SK-N-SH (cell line): ENCODE measurements around the gene TSSC4. TPM values are rescaled to one million over a fixed set of nuclear protein-coding genes. Genes with fewer than 3 reads are reported as not detected.

ENCODE experiments used
- CTCF ChIA-PET: fragments of 300-600, 350-600 bp; formaldehyde crosslinking; extraction: SDS; loops from one replicate; lab custom pipeline; 2021; lab: Yijun Ruan, JAX
- POLR2A ChIA-PET: fragments of 350-600 bp; sonication (Branson Sonifier 250); formaldehyde crosslinking; extraction: SDS; loops from one replicate; lab custom pipeline; 2020; ENCODE audit warnings: antibody characterized with exemption, inconsistent platforms; lab: Yijun Ruan, JAX
- DNase-seq: peaks from one replicate; pipeline ENCODE4 v3.0.0; 2012
- H2AFZ ChIP-seq: fragments of 200-600 bp; sonication (generic); 2 replicates; pipeline ENCODE4 v1.8.1; 2016; ENCODE audit warnings: antibody characterized with exemption, mild to moderate bottlenecking, low read depth
- H3F3A ChIP-seq: fragments of 200-600 bp; sonication (generic); replicated peaks from 2 replicates; pipeline ENCODE3; 2016; ENCODE audit warnings: antibody characterized with exemption, mild to moderate bottlenecking; ENCODE audit not compliant: insufficient read depth
- H3K27ac ChIP-seq, 2 experiments: fragments of 200-500 bp in 1 of 2; fragments of 200-600 bp in 1 of 2; sonication (Bioruptor generic) in 1 of 2; sonication (generic), shearing (Covaris generic) in 1 of 2; 2 replicates each; pipeline versions ENCODE4 v1.5.1 to v1.6.1; 2014 to 2016; ENCODE audit warnings: low read depth in 2 of 2, inconsistent platforms in 1 of 2, low read length in 1 of 2, mild to moderate bottlenecking in 1 of 2, mixed read lengths in 1 of 2
- H3K27me3 ChIP-seq: fragments of 200-600 bp; sonication (generic), shearing (Covaris generic); 2 replicates; pipeline ENCODE4 v1.6.1; 2016; ENCODE audit warnings: mixed run types; ENCODE audit not compliant: insufficient read depth
- H3K36me3 ChIP-seq, 2 experiments: fragments of 200-500 bp in 1 of 2; fragments of 200-600 bp in 1 of 2; sonication (Bioruptor generic) in 1 of 2; sonication (generic) in 1 of 2; replicated peaks in 1 of 2; 2 replicates each; pipeline versions ENCODE3 to v1.5.1; 2014 to 2016; ENCODE audit warnings: low read length in 1 of 2, mild to moderate bottlenecking in 1 of 2; ENCODE audit not compliant: insufficient read depth in 2 of 2, control insufficient read depth in 1 of 2
- H3K4me1 ChIP-seq, 2 experiments: fragments of 200-500 bp in 1 of 2; fragments of 200-600 bp in 1 of 2; sonication (Bioruptor generic) in 1 of 2; sonication (generic), shearing (Covaris generic) in 1 of 2; 2 replicates each; pipeline versions ENCODE4 v1.5.1 to v1.6.1; 2014 to 2016; ENCODE audit warnings: low read depth in 1 of 2, low read length in 1 of 2, mixed run types in 1 of 2; ENCODE audit not compliant: insufficient read depth in 2 of 2, control insufficient read depth in 1 of 2
- H3K4me2 ChIP-seq: fragments of 200-600 bp; sonication (generic), shearing (Covaris generic); 2 replicates; pipeline ENCODE4 v1.6.1; 2017; ENCODE audit warnings: mixed run types
- H3K4me3 ChIP-seq, 2 experiments: fragments of 200-500 bp in 1 of 2; fragments of 200-600 bp in 1 of 2; sonication (Bioruptor generic) in 1 of 2; sonication (generic), shearing (Covaris generic) in 1 of 2; 2 replicates each; pipeline versions ENCODE4 v1.5.1 to v1.8.1; 2014 to 2016; ENCODE audit warnings: low read depth in 2 of 2, inconsistent platforms in 1 of 2, low read length in 1 of 2, mild to moderate bottlenecking in 1 of 2, mixed read lengths in 1 of 2, moderate library complexity in 1 of 2
- H3K79me2 ChIP-seq: fragments of 200-600 bp; sonication (generic); 2 replicates; pipeline ENCODE4 v1.8.1; 2017; ENCODE audit warnings: mild to moderate bottlenecking; ENCODE audit not compliant: insufficient read depth
- H3K9ac ChIP-seq: fragments of 200-600 bp; sonication (generic); 2 replicates; pipeline ENCODE4 v1.6.1; 2017; ENCODE audit warnings: mixed run types
- H3K9me2 ChIP-seq: fragments of 200-600 bp; sonication (generic); 2 replicates; pipeline ENCODE4 v1.6.1; 2017; ENCODE audit warnings: mixed run types
- H3K9me3 ChIP-seq: fragments of 200-600 bp; sonication (generic); 2 replicates; pipeline ENCODE4 v1.6.1; 2017; ENCODE audit warnings: mixed run types, mild to moderate bottlenecking, moderate library complexity
- H4K20me1 ChIP-seq: fragments of 200-600 bp; sonication (generic); 2 replicates; pipeline ENCODE4 v1.6.1; 2017; ENCODE audit warnings: mild to moderate bottlenecking, mixed run types; ENCODE audit not compliant: insufficient read depth
- CTCF ChIP-seq: fragments of 200-600 bp; sonication (generic); IDR thresholded peaks from 2 replicates; pipeline ENCODE4 v1.6.1; 2017; ENCODE audit warnings: antibody characterized with exemption, mild to moderate bottlenecking, moderate library complexity
- ELF1 ChIP-seq: IDR thresholded peaks from 2 replicates; pipeline ENCODE4 v1.4.0; 2012
- FOSL2 ChIP-seq: IDR thresholded peaks from 2 replicates; pipeline ENCODE4 v1.4.0; 2012; ENCODE audit warnings: low read depth, mild to moderate bottlenecking, moderate library complexity, borderline replicate concordance
- FOXM1 ChIP-seq: IDR thresholded peaks from 2 replicates; pipeline ENCODE4 v1.4.0; 2012; ENCODE audit warnings: low read depth, mild to moderate bottlenecking
- GABPA ChIP-seq: IDR thresholded peaks from 2 replicates; pipeline ENCODE4 v1.4.0; 2012; ENCODE audit warnings: low read depth, mild to moderate bottlenecking
- JUND ChIP-seq: IDR thresholded peaks from 2 replicates; pipeline ENCODE4 v1.4.0; 2012
- MEF2A ChIP-seq: IDR thresholded peaks from 2 replicates; pipeline ENCODE4 v1.4.0; 2012; ENCODE audit warnings: low read depth, borderline replicate concordance
- NFIC ChIP-seq: IDR thresholded peaks from 2 replicates; pipeline ENCODE4 v1.4.0; 2012; ENCODE audit warnings: borderline replicate concordance
- PBX3 ChIP-seq: IDR thresholded peaks from 2 replicates; pipeline ENCODE4; 2012
- POLR2AphosphoS5 ChIP-seq: IDR thresholded peaks from 2 replicates; pipeline ENCODE4 v1.6.1; 2012; ENCODE audit warnings: low read depth, low read length
- RXRA ChIP-seq: IDR thresholded peaks from 2 replicates; pipeline ENCODE4 v1.4.0; 2012; ENCODE audit warnings: low read depth, mild to moderate bottlenecking, borderline replicate concordance
- SIN3A ChIP-seq: IDR thresholded peaks from 2 replicates; pipeline ENCODE4 v1.6.1; 2012; ENCODE audit warnings: low read depth, mild to moderate bottlenecking, low read length, moderate library complexity, borderline replicate concordance
- TAF1 ChIP-seq: IDR thresholded peaks from 2 replicates; pipeline ENCODE4 v1.6.1; 2012; ENCODE audit warnings: low read depth, mild to moderate bottlenecking, low read length, moderate library complexity, borderline replicate concordance
- TEAD4 ChIP-seq: IDR thresholded peaks from 2 replicates; pipeline ENCODE4 v1.4.0; 2012; ENCODE audit warnings: mild to moderate bottlenecking, borderline replicate concordance; ENCODE audit not compliant: insufficient read depth
- WGBS: methylation state at CpG from one replicate; pipeline ENCODE4 v1.1.6; 2017; ENCODE audit warnings: low lambda C conversion rate; 5-methylcytosine and 5-hydroxymethylcytosine counted together
- polyA plus RNA-seq, 3 experiments: library from polyadenylated mRNA; depleted of rRNA; stranded (reverse); fragments of >200 nt; gene quantifications; 2 replicates each; pipeline ENCODE4 v1.2.3, GENCODE V29; 2012

TSSC4 gene
- polyA plus RNA-seq, 1 of the 3 experiments (the other 2 are of a cell fraction): 45.1 TPM

- no peak overlapping the region for H2AFZ ChIP-seq
- no peak for DNase-seq
- H3K9me3 ChIP-seq: no peaks in the 10 kb centered on the region
- peaks cover 95% of the 10 kb centered on the region for H3K79me2 ChIP-seq
- H4K20me1 ChIP-seq: peaks cover 96% of the 10 kb centered on the region
- no peak overlapping the region; a peak in 1 of 4 replicates for H3K27ac ChIP-seq
- H3K4me3 ChIP-seq: no peak overlapping the region
- no peaks in the 10 kb centered on the region for H3K27me3 ChIP-seq
- no peaks in the 10 kb centered on the region for H3F3A ChIP-seq
- WGBS: 87% methylated on average over 24 of the region's 33 CpGs
- H3K36me3 ChIP-seq: peaks cover 0 to 15% of the 10 kb centered on the region in 2 experiments
- H3K9me2 ChIP-seq: no peaks in the 10 kb centered on the region
- CTCF ChIA-PET: interaction anchor here (1.0 to 3.9 kb wide), 3 partner anchors 36 to 505 kb away, joined by 4 to 18 read pairs (median 6); no protein-coding TSS in a partner anchor
- POLR2A ChIA-PET: no interaction called here
- H3K4me2 ChIP-seq: no peak overlapping the region
- TF ChIP-seq TEAD4: no peak
- TF ChIP-seq GABPA: no peak
- no peak for TF ChIP-seq PBX3
- no peak for TF ChIP-seq MEF2A
- no peak for TF ChIP-seq FOXM1
- no peak for TF ChIP-seq POLR2AphosphoS5
- no peak for TF ChIP-seq FOSL2
- TF ChIP-seq NFIC: no peak
- TF ChIP-seq ELF1: no peak
- no peak for TF ChIP-seq TAF1
- TF ChIP-seq JUND: no peak
- TF ChIP-seq RXRA: no peak
- no peak for TF ChIP-seq SIN3A
- no peak for TF ChIP-seq CTCF
- H3K4me1 ChIP-seq: peaks cover 9 to 37% of the 10 kb centered on the region in 2 experiments; a peak in 2 of 4 replicates
- no peak overlapping the region for H3K9ac ChIP-seq
Observed at GRCh38 chr11:2383852-2384804, 16.4 kb upstream of the TSSC4 start.
